DOHH2 (cell line): ENCODE measurements around the gene NRK.
A peak's percentile ranks its signal among the peaks of the same experiment; 100 is the strongest.

ENCODE experiments used
- H3F3A ChIP-seq: fragments of 200-600 bp; sonication (generic), shearing (Covaris generic); 2 replicates; pipeline ENCODE4 v1.6.0; 2016; ENCODE audit warnings: antibody characterized with exemption, mild to moderate bottlenecking; ENCODE audit not compliant: control insufficient read depth, insufficient read depth
- H3K27ac ChIP-seq: fragments of 200-600 bp; sonication (generic); 2 replicates; pipeline ENCODE4 v1.5.1; 2014; ENCODE audit warnings: low read depth, mild to moderate bottlenecking, low read length, moderate library complexity
- H3K27me3 ChIP-seq: fragments of 200-600 bp; sonication (generic); 2 replicates; pipeline ENCODE4 v1.6.1; 2014; ENCODE audit warnings: mild to moderate bottlenecking, low read length, mixed read lengths; ENCODE audit not compliant: control insufficient read depth
- H3K36me3 ChIP-seq: fragments of 200-600 bp; sonication (generic); 2 replicates; pipeline ENCODE4 v1.6.1; 2014; ENCODE audit warnings: mild to moderate bottlenecking, low read length, moderate library complexity, mixed read lengths; ENCODE audit not compliant: control insufficient read depth
- H3K4me1 ChIP-seq: fragments of 200-600 bp; sonication (generic); 2 replicates; pipeline ENCODE4 v1.6.1; 2014; ENCODE audit warnings: mild to moderate bottlenecking, low read length, mixed read lengths; ENCODE audit not compliant: control insufficient read depth
- H3K4me2 ChIP-seq: fragments of 200-600 bp; sonication (generic); 2 replicates; pipeline ENCODE4 v1.6.0; 2014; ENCODE audit warnings: mild to moderate bottlenecking, low read length, moderate library complexity
- H3K4me3 ChIP-seq: fragments of 200-600 bp; sonication (generic); 2 replicates; pipeline ENCODE4 v1.5.1; 2014; ENCODE audit warnings: mild to moderate bottlenecking, low read length, mixed read lengths
- H3K79me2 ChIP-seq: fragments of 200-600 bp; sonication (generic); 2 replicates; pipeline ENCODE4 v1.6.1; 2014; ENCODE audit warnings: mild to moderate bottlenecking, low read length, mixed read lengths; ENCODE audit not compliant: control insufficient read depth
- H3K9me2 ChIP-seq: fragments of 200-600 bp; sonication (generic); replicated peaks from 2 replicates; pipeline ENCODE4 v1.6.1; 2014; ENCODE audit warnings: mild to moderate bottlenecking, low read length, mixed read lengths; ENCODE audit not compliant: control insufficient read depth
- H3K9me3 ChIP-seq: fragments of 200-600 bp; sonication (generic); 2 replicates; pipeline ENCODE4 v1.6.1; 2014; ENCODE audit warnings: antibody characterized with exemption, low read length, mixed read lengths; ENCODE audit not compliant: control insufficient read depth, insufficient read depth
- H4K20me1 ChIP-seq: fragments of 200-600 bp; sonication (generic); 2 replicates; pipeline ENCODE4 v1.6.0; 2014; ENCODE audit warnings: low read depth, mild to moderate bottlenecking, antibody characterized with exemption, low read length, moderate library complexity; ENCODE audit not compliant: control insufficient read depth, insufficient read depth
- EZH2phosphoT487 ChIP-seq: fragments of 200-600 bp; sonication (generic); IDR thresholded peaks from 2 replicates; pipeline ENCODE4 v1.6.1; 2017; ENCODE audit warnings: borderline replicate concordance, mild to moderate bottlenecking, antibody characterized with exemption, low read length, moderate library complexity, mixed read lengths
- TF ChIP-seq, protein P1 (sequence below): fragments of 200-600 bp; sonication (generic); IDR thresholded peaks from one replicate; pipeline ENCODE4 v1.5.1; 2014; ENCODE audit warnings: antibody characterized with exemption, mild to moderate bottlenecking, low read depth, low read length; ENCODE audit not compliant: poor library complexity, severe bottlenecking

The NRK gene

DNA sequence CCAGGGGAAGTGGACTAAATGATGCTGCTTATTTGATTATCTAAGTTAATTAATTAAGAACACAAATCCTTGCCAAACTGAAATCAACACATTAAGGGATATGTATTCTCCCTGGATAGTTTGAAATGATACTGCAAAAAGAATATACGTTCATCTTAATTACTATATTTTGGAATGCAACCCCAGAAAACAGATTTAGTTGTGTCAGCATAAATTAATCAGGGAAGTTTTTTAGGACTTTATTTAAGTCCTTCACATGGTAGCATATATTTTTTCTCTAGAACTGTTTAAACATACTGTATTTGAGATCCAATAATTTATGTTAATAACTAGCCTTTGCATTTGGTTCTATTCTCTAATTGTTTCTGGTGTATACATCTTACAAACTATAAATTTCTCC lies 52.5 kb downstream of the NRK start:
- Histone ChIP-seq H3K4me2 (no peak overlapping the region), H3K79me2 (no peaks in the 10 kb centered on the region), H3K36me3 (no peaks in the 10 kb centered on the region), H3K27me3 (no peaks in the 10 kb centered on the region), H3K4me1 (no peaks in the 10 kb centered on the region), H4K20me1 (no peaks in the 10 kb centered on the region), H3K4me3 (no peak overlapping the region), H3K27ac (no peak overlapping the region), H3K9me2 (no peaks in the 10 kb centered on the region), H3K9me3 (no peaks in the 10 kb centered on the region), H3F3A (no peaks in the 10 kb centered on the region)
- TF ChIP-seq, protein P1, sequence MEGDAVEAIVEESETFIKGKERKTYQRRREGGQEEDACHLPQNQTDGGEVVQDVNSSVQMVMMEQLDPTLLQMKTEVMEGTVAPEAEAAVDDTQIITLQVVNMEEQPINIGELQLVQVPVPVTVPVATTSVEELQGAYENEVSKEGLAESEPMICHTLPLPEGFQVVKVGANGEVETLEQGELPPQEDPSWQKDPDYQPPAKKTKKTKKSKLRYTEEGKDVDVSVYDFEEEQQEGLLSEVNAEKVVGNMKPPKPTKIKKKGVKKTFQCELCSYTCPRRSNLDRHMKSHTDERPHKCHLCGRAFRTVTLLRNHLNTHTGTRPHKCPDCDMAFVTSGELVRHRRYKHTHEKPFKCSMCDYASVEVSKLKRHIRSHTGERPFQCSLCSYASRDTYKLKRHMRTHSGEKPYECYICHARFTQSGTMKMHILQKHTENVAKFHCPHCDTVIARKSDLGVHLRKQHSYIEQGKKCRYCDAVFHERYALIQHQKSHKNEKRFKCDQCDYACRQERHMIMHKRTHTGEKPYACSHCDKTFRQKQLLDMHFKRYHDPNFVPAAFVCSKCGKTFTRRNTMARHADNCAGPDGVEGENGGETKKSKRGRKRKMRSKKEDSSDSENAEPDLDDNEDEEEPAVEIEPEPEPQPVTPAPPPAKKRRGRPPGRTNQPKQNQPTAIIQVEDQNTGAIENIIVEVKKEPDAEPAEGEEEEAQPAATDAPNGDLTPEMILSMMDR: no peak
- no peak for TF ChIP-seq EZH2phosphoT487

DNA sequence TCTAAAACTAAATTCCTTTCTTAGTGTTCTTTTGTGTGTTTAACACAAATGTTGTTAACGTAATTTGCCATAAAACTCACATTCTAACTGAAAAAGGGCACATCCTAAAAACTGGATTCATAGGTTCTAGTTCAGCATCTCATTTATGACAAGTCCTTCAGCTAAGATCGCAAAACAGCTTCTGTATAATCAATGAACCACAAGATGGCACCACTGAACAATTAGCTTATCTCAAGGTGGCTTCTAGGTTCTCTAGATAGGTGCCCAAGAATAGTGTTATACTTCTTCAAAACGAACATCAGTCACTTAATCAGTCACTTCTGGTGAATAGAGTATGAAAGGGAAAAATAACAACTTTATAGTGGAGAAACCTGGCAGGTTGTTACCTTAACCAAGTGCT lies 54.3 kb downstream of the NRK start:
- Histone ChIP-seq H3K36me3 (no peaks in the 10 kb centered on the region), H3K79me2 (no peaks in the 10 kb centered on the region), H3K9me3 (no peaks in the 10 kb centered on the region), H3K27ac (no peak overlapping the region), H3K9me2 (no peaks in the 10 kb centered on the region), H3K4me2 (no peak overlapping the region), H3K4me1 (no peaks in the 10 kb centered on the region), H3K4me3 (no peak overlapping the region), H4K20me1 (no peaks in the 10 kb centered on the region), H3F3A (no peaks in the 10 kb centered on the region), H3K27me3 (no peaks in the 10 kb centered on the region)
- TF ChIP-seq, protein P1: peak; percentile 25
- TF ChIP-seq EZH2phosphoT487: no peak

DNA sequence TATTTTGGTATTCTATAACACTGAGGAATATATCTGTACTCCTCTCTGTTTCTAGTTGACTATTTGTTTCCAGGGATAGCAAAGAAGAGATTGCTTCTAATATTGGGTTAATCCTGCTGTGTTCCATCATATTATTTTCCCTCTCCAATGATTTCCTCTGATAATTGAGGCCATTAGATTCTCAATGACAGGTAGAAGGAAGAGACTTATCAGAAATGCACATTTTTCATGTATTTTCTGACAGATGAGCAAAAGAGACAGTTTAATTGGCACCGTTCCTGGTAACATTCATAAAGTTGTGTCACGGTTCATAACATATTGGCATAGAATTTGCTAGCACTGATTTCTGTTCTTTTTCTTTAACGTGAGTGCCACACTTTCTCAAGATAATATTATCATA lies 58.2 kb downstream of the NRK start:
- Histone ChIP-seq H3K27me3 (no peaks in the 10 kb centered on the region), H3K4me1 (no peaks in the 10 kb centered on the region), H3K27ac (no peak overlapping the region), H3K4me3 (no peak overlapping the region), H3K9me2 (no peaks in the 10 kb centered on the region), H4K20me1 (no peaks in the 10 kb centered on the region), H3K36me3 (no peaks in the 10 kb centered on the region), H3K9me3 (no peaks in the 10 kb centered on the region), H3K4me2 (no peak overlapping the region), H3F3A (no peaks in the 10 kb centered on the region), H3K79me2 (no peaks in the 10 kb centered on the region)
- TF ChIP-seq, protein P1: no peak
- TF ChIP-seq EZH2phosphoT487: no peak
